Measurements from ENCODE around the gene JAKMIP2.

DNA sequence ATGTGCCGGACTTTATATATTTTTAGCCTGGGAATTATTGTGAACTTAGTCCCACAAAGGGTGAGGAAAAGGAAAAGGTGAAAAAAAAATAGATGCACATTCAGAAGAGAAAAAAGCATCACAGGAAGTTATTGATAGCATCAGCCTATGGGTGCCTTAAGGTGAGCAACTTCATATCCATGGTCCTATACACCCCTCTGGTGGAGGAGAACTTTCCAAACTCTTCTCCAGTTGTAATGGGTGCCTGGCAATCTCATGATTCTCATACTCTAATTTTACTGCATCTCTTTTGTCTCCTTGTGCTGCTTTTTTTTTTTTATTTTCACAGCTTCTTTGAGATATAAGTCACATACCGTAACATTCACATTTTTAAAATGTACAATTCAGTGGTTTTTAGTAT, 107.4 kb downstream of the JAKMIP2 start:
- TF ChIP-seq, protein P1, sequence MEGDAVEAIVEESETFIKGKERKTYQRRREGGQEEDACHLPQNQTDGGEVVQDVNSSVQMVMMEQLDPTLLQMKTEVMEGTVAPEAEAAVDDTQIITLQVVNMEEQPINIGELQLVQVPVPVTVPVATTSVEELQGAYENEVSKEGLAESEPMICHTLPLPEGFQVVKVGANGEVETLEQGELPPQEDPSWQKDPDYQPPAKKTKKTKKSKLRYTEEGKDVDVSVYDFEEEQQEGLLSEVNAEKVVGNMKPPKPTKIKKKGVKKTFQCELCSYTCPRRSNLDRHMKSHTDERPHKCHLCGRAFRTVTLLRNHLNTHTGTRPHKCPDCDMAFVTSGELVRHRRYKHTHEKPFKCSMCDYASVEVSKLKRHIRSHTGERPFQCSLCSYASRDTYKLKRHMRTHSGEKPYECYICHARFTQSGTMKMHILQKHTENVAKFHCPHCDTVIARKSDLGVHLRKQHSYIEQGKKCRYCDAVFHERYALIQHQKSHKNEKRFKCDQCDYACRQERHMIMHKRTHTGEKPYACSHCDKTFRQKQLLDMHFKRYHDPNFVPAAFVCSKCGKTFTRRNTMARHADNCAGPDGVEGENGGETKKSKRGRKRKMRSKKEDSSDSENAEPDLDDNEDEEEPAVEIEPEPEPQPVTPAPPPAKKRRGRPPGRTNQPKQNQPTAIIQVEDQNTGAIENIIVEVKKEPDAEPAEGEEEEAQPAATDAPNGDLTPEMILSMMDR (IDR thresholded peaks at IDR 0.05), result no peak
- no peak for TF ChIP-seq POLR2A (IDR thresholded peaks at IDR 0.05)
